Measurements from ENCODE around the gene IL1A. TPM values are rescaled to one million over a fixed set of nuclear protein-coding genes. Genes with fewer than 3 reads are reported as not detected.

Gene IL1A
- total and polyA plus RNA-seq, 2 donors (not counting 3 experiments of a cell fraction or from before 2014, with no cell fraction given) = 0.29 to 1.4 TPM

DNA sequence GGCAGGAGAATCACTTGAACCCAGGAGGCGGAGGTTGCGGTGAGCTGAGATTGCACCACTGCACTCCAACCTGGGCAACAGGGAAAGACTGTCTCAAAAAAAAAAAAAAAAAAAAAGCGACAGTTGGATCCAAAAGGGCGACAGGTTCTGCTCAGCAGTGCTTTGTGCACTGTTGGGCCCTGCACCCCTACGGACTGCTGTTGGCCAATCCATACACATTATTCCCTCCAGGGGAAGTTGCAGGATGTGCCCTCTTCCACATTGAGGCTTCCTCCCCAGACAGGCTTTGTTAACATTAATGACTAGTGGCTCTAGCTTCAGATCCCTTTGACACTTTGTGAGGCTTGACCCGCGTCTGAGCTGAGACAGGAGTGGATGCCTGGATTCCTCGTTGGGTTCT lies 54.1 kb downstream of the IL1A start:
- intact Hi-C loops (cut with micrococcal nuclease) = no loop called here
- Histone ChIP-seq H3K79me2 (ENCODE audit: control insufficient read depth, insufficient read depth, low read length) (no peaks in the 10 kb centered on the region), H3K9me3 (replicated peaks; ENCODE audit: control insufficient read depth, insufficient read depth, low read length) (no peaks in the 10 kb centered on the region), H2AFZ (ENCODE audit: low read depth, low read length) (no peak overlapping the region), H3K4me3 (replicated peaks in 1 of 3; ENCODE audit: insufficient read depth in 1 of 3, low read depth in 1 of 3, low read length in 3 of 3) (no peak overlapping the region), H3K9ac (replicated peaks; ENCODE audit: extremely low read depth, insufficient read depth, low read length) (no peak overlapping the region), H3K9me1 (replicated peaks; ENCODE audit: control insufficient read depth, extremely low read depth, insufficient read depth, low read length) (no peaks in the 10 kb centered on the region), H4K20me1 (replicated peaks; ENCODE audit: control insufficient read depth, extremely low read depth, insufficient read depth, low read length) (no peaks in the 10 kb centered on the region), H3K4me2 (ENCODE audit: insufficient read depth, low read length) (no peak overlapping the region), H3K36me3 (ENCODE audit: control insufficient read depth in 2 of 2, extremely low read depth in 1 of 2, insufficient read depth in 2 of 2, low read length in 2 of 2) (no peaks in the 10 kb centered on the region), H3K27ac (ENCODE audit: insufficient read depth, low read depth, low read length) (no peak overlapping the region), H3K27me3 (ENCODE audit: control insufficient read depth in 2 of 2, insufficient read depth in 2 of 2, low read length in 2 of 2) (no peaks in the 10 kb centered on the region), H3K4me1 (ENCODE audit: control insufficient read depth, extremely low read depth, insufficient read depth, low read length) (peaks cover 3% of the 10 kb centered on the region)
- POLR2A ChIA-PET = no interaction called here
- no peak for TF ChIP-seq EZH2 (IDR thresholded peaks at IDR 0.05; ENCODE audit: borderline replicate concordance, low read depth, low read length, severe bottlenecking)
- TF ChIP-seq POLR2A (IDR thresholded peaks at IDR 0.05; ENCODE audit: low read depth, low read length) = no peak
- no peak for TF ChIP-seq POLR2AphosphoS5 (IDR thresholded peaks at IDR 0.05; ENCODE audit: insufficient read depth, low read depth, low read length)
- no peak for TF ChIP-seq JUN (IDR thresholded peaks at IDR 0.05; ENCODE audit: borderline replicate concordance, insufficient read depth, insufficient read length, low read depth)
- TF ChIP-seq MYC (IDR thresholded peaks at IDR 0.05; ENCODE audit: low read depth, low read length) = no peak
- TF ChIP-seq, protein P1, sequence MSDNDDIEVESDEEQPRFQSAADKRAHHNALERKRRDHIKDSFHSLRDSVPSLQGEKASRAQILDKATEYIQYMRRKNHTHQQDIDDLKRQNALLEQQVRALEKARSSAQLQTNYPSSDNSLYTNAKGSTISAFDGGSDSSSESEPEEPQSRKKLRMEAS (IDR thresholded peaks at IDR 0.05; ENCODE audit: insufficient read depth, insufficient read length) = no peak
- TF ChIP-seq GATA2 (IDR thresholded peaks at IDR 0.05; ENCODE audit: insufficient read depth, insufficient read length, low read depth, low read length) = no peak
- no peak for TF ChIP-seq FOS (IDR thresholded peaks at IDR 0.05; ENCODE audit: borderline replicate concordance, insufficient read depth, low read length)
- TF ChIP-seq, protein P2, sequence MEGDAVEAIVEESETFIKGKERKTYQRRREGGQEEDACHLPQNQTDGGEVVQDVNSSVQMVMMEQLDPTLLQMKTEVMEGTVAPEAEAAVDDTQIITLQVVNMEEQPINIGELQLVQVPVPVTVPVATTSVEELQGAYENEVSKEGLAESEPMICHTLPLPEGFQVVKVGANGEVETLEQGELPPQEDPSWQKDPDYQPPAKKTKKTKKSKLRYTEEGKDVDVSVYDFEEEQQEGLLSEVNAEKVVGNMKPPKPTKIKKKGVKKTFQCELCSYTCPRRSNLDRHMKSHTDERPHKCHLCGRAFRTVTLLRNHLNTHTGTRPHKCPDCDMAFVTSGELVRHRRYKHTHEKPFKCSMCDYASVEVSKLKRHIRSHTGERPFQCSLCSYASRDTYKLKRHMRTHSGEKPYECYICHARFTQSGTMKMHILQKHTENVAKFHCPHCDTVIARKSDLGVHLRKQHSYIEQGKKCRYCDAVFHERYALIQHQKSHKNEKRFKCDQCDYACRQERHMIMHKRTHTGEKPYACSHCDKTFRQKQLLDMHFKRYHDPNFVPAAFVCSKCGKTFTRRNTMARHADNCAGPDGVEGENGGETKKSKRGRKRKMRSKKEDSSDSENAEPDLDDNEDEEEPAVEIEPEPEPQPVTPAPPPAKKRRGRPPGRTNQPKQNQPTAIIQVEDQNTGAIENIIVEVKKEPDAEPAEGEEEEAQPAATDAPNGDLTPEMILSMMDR (IDR thresholded peaks at IDR 0.05; ENCODE audit: extremely low read depth in 1 of 2, insufficient read depth in 1 of 2, low read depth in 1 of 2, low read length in 2 of 2) = no peak
- dilution Hi-C loops (cut with MboI; ENCODE audit: extremely low pct_ligation_motif_present, low sequenced_read_pairs) = no loop called here
- FAIRE-seq = no peak
- no TSS peak for BruUV-seq (replicated peaks)
- DNase-seq (ENCODE audit: low read depth, low spot score) = no peak
- CTCF ChIA-PET = interaction anchor here (0.6 to 9.1 kb wide), 7 partner anchors 11 to 212 kb away, joined by 3 to 207 read pairs (median 4); no protein-coding TSS in a partner anchor

All from endothelial cell of umbilical vein (primary cell).